HG03558 (cell line): ENCODE results near the gene MAGOHB.

Experiments
- ATAC-seq: cut with Tn5 transposase; IDR thresholded peaks from one replicate; pipeline ENCODE4 v1.9.1; 2021; ENCODE audit warnings: moderate number of reproducible peaks; ENCODE audit not compliant: unreplicated experiment; ENCODE audit errors: extremely low read depth

The MAGOHB gene

DNA sequence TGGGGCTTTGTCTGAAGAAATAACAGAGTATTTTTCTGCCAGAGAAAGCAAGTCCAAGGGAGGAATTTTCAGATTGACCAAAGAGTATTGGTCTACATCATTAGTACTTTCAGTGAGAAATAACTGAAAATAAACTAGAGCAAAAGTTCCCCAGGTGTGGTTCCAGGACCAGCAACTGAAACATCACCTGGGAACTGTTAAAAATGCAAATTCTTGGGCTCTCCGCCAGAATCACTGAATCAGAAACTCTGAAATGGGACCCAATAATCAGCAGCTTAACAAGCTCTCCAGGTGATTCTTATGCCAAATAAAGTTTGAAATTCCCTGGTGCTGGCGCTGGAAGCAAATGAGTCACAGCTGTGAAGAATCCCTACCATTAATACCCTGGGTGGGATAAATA, 55.6 kb downstream of the MAGOHB start:
- no peak for ATAC-seq

DNA sequence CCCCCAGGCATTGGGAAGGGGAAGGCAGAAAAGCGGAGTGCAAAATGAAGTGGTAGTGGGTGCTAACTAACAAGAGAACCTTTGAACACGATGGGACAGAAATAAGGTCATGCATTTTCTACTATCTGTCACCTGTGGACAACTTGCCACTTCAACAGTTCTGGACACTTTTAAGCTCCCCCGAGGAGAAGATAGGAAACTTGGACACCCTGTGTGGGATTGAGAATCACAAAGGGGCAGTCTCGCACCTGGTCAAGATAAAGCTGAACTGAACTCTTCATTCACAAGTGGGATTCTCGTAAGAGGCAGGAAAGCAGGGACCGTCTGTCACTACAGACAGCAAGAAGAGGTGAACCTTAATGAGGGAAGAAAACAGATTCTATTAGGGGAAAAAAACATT, 56.1 kb downstream of the MAGOHB start:
- no peak for ATAC-seq

DNA sequence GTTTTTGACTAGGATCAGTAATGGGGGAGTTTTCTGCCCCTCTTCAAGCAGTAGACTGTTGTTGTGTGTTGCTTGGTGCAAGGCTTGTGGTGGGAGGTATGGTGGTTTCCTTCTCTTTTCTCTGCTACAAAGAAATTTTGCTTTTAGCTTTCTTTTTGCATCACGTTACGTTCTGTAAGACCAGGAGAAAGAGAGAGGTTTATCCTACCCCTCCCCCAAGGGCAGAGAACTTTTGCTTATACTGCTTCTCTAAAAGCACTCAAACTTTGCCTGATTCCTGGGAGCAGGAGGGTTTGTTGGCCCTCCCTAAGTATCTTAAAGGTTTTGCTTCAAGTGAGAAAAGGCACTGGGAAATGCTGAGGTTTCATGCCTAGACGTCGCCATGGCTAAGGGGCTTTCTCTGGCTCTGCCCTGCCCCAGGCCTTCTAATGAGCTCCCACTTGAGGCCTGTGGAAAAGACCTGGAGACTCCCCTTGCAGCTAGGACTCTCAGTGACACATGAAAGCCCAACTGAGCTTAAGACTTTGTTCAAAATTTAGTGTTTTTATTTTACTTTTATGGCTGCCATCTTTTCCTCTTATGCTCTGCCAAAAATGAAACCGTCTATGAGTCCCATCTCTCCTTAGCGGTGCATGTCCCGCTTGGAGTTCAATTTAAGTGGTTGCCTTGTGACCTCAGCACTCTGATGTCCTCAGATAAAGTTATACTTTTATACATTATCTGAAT, 58.5 kb downstream of the MAGOHB start:
- no peak for ATAC-seq

GRCh38 chr12:10554228-10554755, 59.1 kb downstream of the MAGOHB start:
- ATAC-seq = no peak
